Upper lobe of right lung (tissue), 1 donor: ENCODE data around the gene STXBP2. TPM values are rescaled to one million over a fixed set of nuclear protein-coding genes. Genes with fewer than 3 reads are reported as not detected.

ENCODE experiments used
- ATAC-seq: fragments of 200-7000 bp; cut with Tn5 transposase; one replicate; pipeline ENCODE4 v1.9.1; 2020; ENCODE audit warnings: mild to moderate bottlenecking, moderate library complexity
- DNase-seq: peaks from one replicate; pipeline ENCODE4 v3.0.0-alpha.2; 2020
- H3K27ac ChIP-seq: fragments of 200-600 bp; one replicate; pipeline ENCODE4 v1.8.0; 2022
- H3K27me3 ChIP-seq: fragments of 200-600 bp; one replicate; pipeline ENCODE4 v1.8.0; 2022; ENCODE audit warnings: mild to moderate bottlenecking
- H3K36me3 ChIP-seq: fragments of 200-600 bp; one replicate; pipeline ENCODE4 v1.8.0; 2022
- H3K4me1 ChIP-seq: fragments of 200-600 bp; one replicate; pipeline ENCODE4 v1.8.0; 2022
- H3K4me3 ChIP-seq: fragments of 200-600 bp; one replicate; pipeline ENCODE4 v1.8.0; 2022; ENCODE audit warnings: mild to moderate bottlenecking
- H3K9me3 ChIP-seq: fragments of 200-600 bp; one replicate; pipeline ENCODE4 v1.8.0; 2022
- intact Hi-C: fragments of 100-400 bp; cut with DNase I; formaldehyde crosslinking; loops from one replicate; pipeline ENCODE4 v1.11.0; 2022
- total RNA-seq: library from RNA; stranded (reverse); fragmentation: NEBNext Ultra II Directional; extraction: Animal tissue kit (Norgen Biotek cat#: 25700); gene quantifications from one replicate; pipeline ENCODE4 v1.2.1, GENCODE V29; 2021
- TF ChIP-seq, protein P1 (sequence below): fragments of 200-600 bp; IDR thresholded peaks from one replicate; pipeline ENCODE4 v1.8.0; 2022; ENCODE audit warnings: antibody characterized with exemption
- donor health status: DM: no; HTN: yes; CAD: no; lungs with severe emphysema.

The STXBP2 gene
- total RNA-seq, 1 donor from 2014 or later: 162 TPM

- Histone ChIP-seq H3K9me3 (no peaks in the 10 kb centered on the region), H3K36me3 (no peaks in the 10 kb centered on the region), H3K4me3 (no peak overlapping the region), H3K27ac (no peak overlapping the region), H3K4me1 (no peaks in the 10 kb centered on the region), H3K27me3 (peaks cover 13% of the 10 kb centered on the region)
- DNase-seq (no peak), ATAC-seq (no peak)
- intact Hi-C loops: no loop called here
- TF ChIP-seq, protein P1, sequence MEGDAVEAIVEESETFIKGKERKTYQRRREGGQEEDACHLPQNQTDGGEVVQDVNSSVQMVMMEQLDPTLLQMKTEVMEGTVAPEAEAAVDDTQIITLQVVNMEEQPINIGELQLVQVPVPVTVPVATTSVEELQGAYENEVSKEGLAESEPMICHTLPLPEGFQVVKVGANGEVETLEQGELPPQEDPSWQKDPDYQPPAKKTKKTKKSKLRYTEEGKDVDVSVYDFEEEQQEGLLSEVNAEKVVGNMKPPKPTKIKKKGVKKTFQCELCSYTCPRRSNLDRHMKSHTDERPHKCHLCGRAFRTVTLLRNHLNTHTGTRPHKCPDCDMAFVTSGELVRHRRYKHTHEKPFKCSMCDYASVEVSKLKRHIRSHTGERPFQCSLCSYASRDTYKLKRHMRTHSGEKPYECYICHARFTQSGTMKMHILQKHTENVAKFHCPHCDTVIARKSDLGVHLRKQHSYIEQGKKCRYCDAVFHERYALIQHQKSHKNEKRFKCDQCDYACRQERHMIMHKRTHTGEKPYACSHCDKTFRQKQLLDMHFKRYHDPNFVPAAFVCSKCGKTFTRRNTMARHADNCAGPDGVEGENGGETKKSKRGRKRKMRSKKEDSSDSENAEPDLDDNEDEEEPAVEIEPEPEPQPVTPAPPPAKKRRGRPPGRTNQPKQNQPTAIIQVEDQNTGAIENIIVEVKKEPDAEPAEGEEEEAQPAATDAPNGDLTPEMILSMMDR: no peak
These were observed 28.2 kb downstream of the STXBP2 start for GRCh38 chr19:7665076-7665475.

GRCh38 chr19:7668842-7669241 is 31.9 kb downstream of the STXBP2 start, which contains the start of gene RETN:
RETN (plus strand) TSS chr19:7669049; CDS start chr19:7669327, 278 bp downstream.
- DNase-seq (no peak), ATAC-seq (peak; percentile 8)
- no peaks in the 10 kb centered on the region for H3K9me3 ChIP-seq
- no peak within 1 kb of the TSS for H3K4me3 ChIP-seq
- H3K4me1 ChIP-seq: no peaks in the 10 kb centered on the region
- no peaks in the 10 kb centered on the region for H3K36me3 ChIP-seq
- TF ChIP-seq, protein P1: no peak
- intact Hi-C loops: no loop called here
- peaks cover 22% of the 10 kb centered on the region for H3K27me3 ChIP-seq
- H3K27ac ChIP-seq: no peak within 1 kb of the TSS

DNA sequence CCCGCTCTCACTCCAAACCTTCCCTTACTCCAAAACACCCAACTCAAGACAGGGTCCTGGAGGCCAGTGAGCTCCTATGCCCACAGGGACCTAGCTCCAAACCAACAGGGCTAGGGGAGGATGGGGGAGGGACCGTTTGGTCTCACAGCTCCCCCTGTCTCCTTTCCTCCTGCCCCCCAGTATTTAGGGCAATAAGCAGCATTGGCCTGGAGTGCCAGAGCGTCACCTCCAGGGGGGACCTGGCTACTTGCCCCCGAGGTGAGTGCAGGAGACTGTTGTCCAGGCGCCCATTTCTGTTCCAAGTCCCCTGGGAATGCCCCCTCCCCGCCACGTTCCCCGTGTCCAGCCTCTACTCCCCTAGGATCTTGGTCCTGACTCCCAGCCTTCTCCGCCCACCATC is 32.7 kb downstream of the STXBP2 start:
- Histone ChIP-seq H3K4me3 (no peak overlapping the region), H3K36me3 (no peaks in the 10 kb centered on the region), H3K4me1 (no peaks in the 10 kb centered on the region), H3K9me3 (no peaks in the 10 kb centered on the region), H3K27ac (no peak overlapping the region), H3K27me3 (peaks cover 22% of the 10 kb centered on the region)
- DNase-seq: no peak
- no peak for ATAC-seq
- TF ChIP-seq, protein P1: no peak
- intact Hi-C loops: no loop called here

- H3K27ac ChIP-seq: no peak overlapping the region
- no peaks in the 10 kb centered on the region for H3K9me3 ChIP-seq
- DNase-seq (peak; percentile 84), ATAC-seq (peak; percentile 81)
- no peaks in the 10 kb centered on the region for H3K36me3 ChIP-seq
- H3K4me1 ChIP-seq: no peaks in the 10 kb centered on the region
- no peak overlapping the region for H3K4me3 ChIP-seq
- TF ChIP-seq, protein P1: no peak
- H3K27me3 ChIP-seq: peaks cover 22% of the 10 kb centered on the region
- intact Hi-C loops: no loop called here
These were observed 33.4 kb downstream of the STXBP2 start for GRCh38 chr19:7670150-7670783.

GRCh38 chr19:7670790-7671189 is 33.9 kb downstream of the STXBP2 start:
- DNase-seq: no peak
- Histone ChIP-seq H3K9me3 (no peaks in the 10 kb centered on the region), H3K4me1 (no peaks in the 10 kb centered on the region), H3K4me3 (no peak overlapping the region), H3K27me3 (peaks cover 22% of the 10 kb centered on the region), H3K36me3 (no peaks in the 10 kb centered on the region), H3K27ac (no peak overlapping the region)
- TF ChIP-seq, protein P1: no peak
- ATAC-seq: no peak
- intact Hi-C loops: no loop called here
